ENCODE data around the gene VWCE.
"Not testable (repeated sequence)": the region's sequence is repeated elsewhere in the genome, so short reads cannot be mapped to it uniquely, and the experiment has no call there.

VWCE gene

GRCh38 chr11:61256710-61257482 lies 38.2 kb downstream of the VWCE start:
- ATAC-seq: no peak
- Mint-ChIP-seq H3K27ac (no peak overlapping the region), H3K4me3 (no peak overlapping the region), H3K36me3 (no peaks in the 10 kb centered on the region), H3K9me3 (no peaks in the 10 kb centered on the region), H3K27me3 (no peaks in the 10 kb centered on the region), H3K4me1 (peaks cover 11% of the 10 kb centered on the region)

- Mint-ChIP-seq H3K27me3 (peaks cover 6% of the 10 kb centered on the region), H3K27ac (no peak overlapping the region), H3K36me3 (no peaks in the 10 kb centered on the region), H3K4me1 (peaks cover 14% of the 10 kb centered on the region), H3K9me3 (no peaks in the 10 kb centered on the region), H3K4me3 (no peak overlapping the region)
- peak; percentile 71 for ATAC-seq
Measured at GRCh38 chr11:61254403-61255025, 40.6 kb downstream of the VWCE start.

GRCh38 chr11:61252332-61252731 lies 42.8 kb downstream of the VWCE start:
- not testable (repeated sequence) for H3K4me3 Mint-ChIP-seq, H3K9me3 Mint-ChIP-seq, H3K27ac Mint-ChIP-seq, H3K36me3 Mint-ChIP-seq
- peak; percentile 43 for ATAC-seq
- H3K4me1 Mint-ChIP-seq: peaks cover 14% of the 10 kb centered on the region
- H3K27me3 Mint-ChIP-seq: peaks cover 14% of the 10 kb centered on the region

- H3K27ac Mint-ChIP-seq, H3K4me3 Mint-ChIP-seq, H3K36me3 Mint-ChIP-seq, H3K9me3 Mint-ChIP-seq, ATAC-seq: not testable (repeated sequence)
- peaks cover 14% of the 10 kb centered on the region for H3K27me3 Mint-ChIP-seq
- H3K4me1 Mint-ChIP-seq: peaks cover 14% of the 10 kb centered on the region
Measured at GRCh38 chr11:61250796-61251765, 44.0 kb downstream of the VWCE start.

GRCh38 chr11:61249201-61249600 lies 45.9 kb downstream of the VWCE start:
- not testable (repeated sequence) for ATAC-seq, H3K4me1 Mint-ChIP-seq, H3K36me3 Mint-ChIP-seq, H3K4me3 Mint-ChIP-seq, H3K27ac Mint-ChIP-seq, H3K9me3 Mint-ChIP-seq
- peaks cover 14% of the 10 kb centered on the region for H3K27me3 Mint-ChIP-seq

- H3K27me3 Mint-ChIP-seq: peaks cover 14% of the 10 kb centered on the region
- not testable (repeated sequence) for H3K4me3 Mint-ChIP-seq, H3K4me1 Mint-ChIP-seq, H3K9me3 Mint-ChIP-seq, ATAC-seq, H3K27ac Mint-ChIP-seq, H3K36me3 Mint-ChIP-seq
Measured at GRCh38 chr11:61248071-61248470, 47.0 kb downstream of the VWCE start.

- peaks cover 17% of the 10 kb centered on the region for H3K27me3 Mint-ChIP-seq
- H3K9me3 Mint-ChIP-seq, H3K4me3 Mint-ChIP-seq, H3K27ac Mint-ChIP-seq, H3K4me1 Mint-ChIP-seq, H3K36me3 Mint-ChIP-seq, ATAC-seq: not testable (repeated sequence)
Measured at GRCh38 chr11:61245284-61245964, 49.7 kb downstream of the VWCE start.

GRCh38 chr11:61241526-61241925 lies 53.6 kb downstream of the VWCE start:
- not testable (repeated sequence) for H3K4me3 Mint-ChIP-seq, H3K9me3 Mint-ChIP-seq, H3K27me3 Mint-ChIP-seq, ATAC-seq, H3K27ac Mint-ChIP-seq, H3K36me3 Mint-ChIP-seq, H3K4me1 Mint-ChIP-seq

- not testable (repeated sequence) for H3K36me3 Mint-ChIP-seq, ATAC-seq, H3K9me3 Mint-ChIP-seq
Measured at GRCh38 chr11:61240875-61241274, 54.2 kb downstream of the VWCE start, which contains the start of gene PGA5. Gene PGA5 (plus strand): TSS chr11:61241175. CDS start chr11:61241227, 52 bp downstream.

GRCh38 chr11:61240288-61240687 lies 54.8 kb downstream of the VWCE start:
- not testable (repeated sequence) for H3K9me3 Mint-ChIP-seq, H3K36me3 Mint-ChIP-seq, H3K27ac Mint-ChIP-seq, H3K27me3 Mint-ChIP-seq, ATAC-seq, H3K4me1 Mint-ChIP-seq, H3K4me3 Mint-ChIP-seq

More at GRCh38 chr11:61240875-61241274, 54.2 kb downstream of the VWCE start, which contains the start of gene PGA5:
- not testable (repeated sequence) for H3K4me1 Mint-ChIP-seq, H3K4me3 Mint-ChIP-seq, H3K27me3 Mint-ChIP-seq, H3K27ac Mint-ChIP-seq

- not testable (repeated sequence) for H3K36me3 Mint-ChIP-seq, H3K9me3 Mint-ChIP-seq, H3K27me3 Mint-ChIP-seq, H3K27ac Mint-ChIP-seq, H3K4me1 Mint-ChIP-seq, H3K4me3 Mint-ChIP-seq, ATAC-seq
Measured at GRCh38 chr11:61237130-61237529, 58.0 kb downstream of the VWCE start.

GRCh38 chr11:61232548-61233145 lies 62.5 kb downstream of the VWCE start:
- H3K36me3 Mint-ChIP-seq, H3K4me3 Mint-ChIP-seq, H3K9me3 Mint-ChIP-seq, H3K27me3 Mint-ChIP-seq, H3K27ac Mint-ChIP-seq, H3K4me1 Mint-ChIP-seq: not testable (repeated sequence)
- ATAC-seq: peak; percentile 71

GRCh38 chr11:61231585-61231984 lies 63.5 kb downstream of the VWCE start:
- not testable (repeated sequence) for H3K27me3 Mint-ChIP-seq, H3K9me3 Mint-ChIP-seq, H3K4me1 Mint-ChIP-seq, H3K4me3 Mint-ChIP-seq, H3K36me3 Mint-ChIP-seq, H3K27ac Mint-ChIP-seq, ATAC-seq

- ATAC-seq, H3K36me3 Mint-ChIP-seq, H3K9me3 Mint-ChIP-seq, H3K27ac Mint-ChIP-seq, H3K4me3 Mint-ChIP-seq, H3K4me1 Mint-ChIP-seq, H3K27me3 Mint-ChIP-seq: not testable (repeated sequence)
Measured at GRCh38 chr11:61231033-61231432, 64.1 kb downstream of the VWCE start.
